Gastroesophageal sphincter (tissue), 3 donors: ENCODE measurements around the gene UBR2.

ENCODE experiments used
- EP300 ChIP-seq: sonication (generic); formaldehyde crosslinking; IDR thresholded peaks from one replicate; pipeline ENCODE4 v1.6.1; 2017; ENCODE audit warnings: antibody characterized with exemption, mild to moderate bottlenecking
- POLR2AphosphoS5 ChIP-seq: sonication (generic); formaldehyde crosslinking; IDR thresholded peaks from one replicate; pipeline ENCODE4 v1.6.1; 2017; ENCODE audit warnings: antibody characterized with exemption
- TF ChIP-seq, protein P1 (sequence below), 4 experiments: fragments of 200-600 bp in 2 of 4; fragments of 450-650 bp in 2 of 4; sonication (generic) in 1 of 4; IDR thresholded peaks; one replicate each; pipeline ENCODE4 v1.5.1; 2017 to 2019; ENCODE audit warnings: antibody characterized with exemption in 4 of 4, mild to moderate bottlenecking in 2 of 4, moderate library complexity in 2 of 4

DNA sequence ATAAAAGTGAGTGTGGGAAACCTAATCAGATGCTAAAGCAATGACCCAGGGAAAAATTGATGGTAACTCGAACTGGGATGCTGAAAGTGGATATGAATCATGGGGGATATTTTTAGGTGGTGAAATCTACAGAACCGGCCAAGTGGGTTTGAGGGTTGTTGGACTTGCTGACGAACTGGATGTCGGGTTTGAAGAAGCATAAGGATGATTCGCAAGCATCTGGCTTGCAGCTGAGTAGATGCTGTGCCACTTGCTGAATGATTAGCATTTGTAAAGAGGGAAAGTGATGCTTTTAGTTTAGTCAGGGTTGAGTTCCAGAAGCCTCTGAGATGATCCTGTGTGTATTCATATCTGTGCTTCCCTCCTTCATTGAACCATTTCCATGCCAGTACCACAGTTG lies 54.9 kb downstream of the UBR2 start:
- TF ChIP-seq POLR2AphosphoS5 (no peak), EP300 (no peak)
- TF ChIP-seq, protein P1, sequence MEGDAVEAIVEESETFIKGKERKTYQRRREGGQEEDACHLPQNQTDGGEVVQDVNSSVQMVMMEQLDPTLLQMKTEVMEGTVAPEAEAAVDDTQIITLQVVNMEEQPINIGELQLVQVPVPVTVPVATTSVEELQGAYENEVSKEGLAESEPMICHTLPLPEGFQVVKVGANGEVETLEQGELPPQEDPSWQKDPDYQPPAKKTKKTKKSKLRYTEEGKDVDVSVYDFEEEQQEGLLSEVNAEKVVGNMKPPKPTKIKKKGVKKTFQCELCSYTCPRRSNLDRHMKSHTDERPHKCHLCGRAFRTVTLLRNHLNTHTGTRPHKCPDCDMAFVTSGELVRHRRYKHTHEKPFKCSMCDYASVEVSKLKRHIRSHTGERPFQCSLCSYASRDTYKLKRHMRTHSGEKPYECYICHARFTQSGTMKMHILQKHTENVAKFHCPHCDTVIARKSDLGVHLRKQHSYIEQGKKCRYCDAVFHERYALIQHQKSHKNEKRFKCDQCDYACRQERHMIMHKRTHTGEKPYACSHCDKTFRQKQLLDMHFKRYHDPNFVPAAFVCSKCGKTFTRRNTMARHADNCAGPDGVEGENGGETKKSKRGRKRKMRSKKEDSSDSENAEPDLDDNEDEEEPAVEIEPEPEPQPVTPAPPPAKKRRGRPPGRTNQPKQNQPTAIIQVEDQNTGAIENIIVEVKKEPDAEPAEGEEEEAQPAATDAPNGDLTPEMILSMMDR (IDR thresholded peaks at IDR 0.05): no peak
